ENCODE results near the gene NEURL3.

The NEURL3 gene

GRCh38 chr2:96539215-96539920, 34.2 kb upstream of the NEURL3 start:
- DNase-seq, result no peak

DNA sequence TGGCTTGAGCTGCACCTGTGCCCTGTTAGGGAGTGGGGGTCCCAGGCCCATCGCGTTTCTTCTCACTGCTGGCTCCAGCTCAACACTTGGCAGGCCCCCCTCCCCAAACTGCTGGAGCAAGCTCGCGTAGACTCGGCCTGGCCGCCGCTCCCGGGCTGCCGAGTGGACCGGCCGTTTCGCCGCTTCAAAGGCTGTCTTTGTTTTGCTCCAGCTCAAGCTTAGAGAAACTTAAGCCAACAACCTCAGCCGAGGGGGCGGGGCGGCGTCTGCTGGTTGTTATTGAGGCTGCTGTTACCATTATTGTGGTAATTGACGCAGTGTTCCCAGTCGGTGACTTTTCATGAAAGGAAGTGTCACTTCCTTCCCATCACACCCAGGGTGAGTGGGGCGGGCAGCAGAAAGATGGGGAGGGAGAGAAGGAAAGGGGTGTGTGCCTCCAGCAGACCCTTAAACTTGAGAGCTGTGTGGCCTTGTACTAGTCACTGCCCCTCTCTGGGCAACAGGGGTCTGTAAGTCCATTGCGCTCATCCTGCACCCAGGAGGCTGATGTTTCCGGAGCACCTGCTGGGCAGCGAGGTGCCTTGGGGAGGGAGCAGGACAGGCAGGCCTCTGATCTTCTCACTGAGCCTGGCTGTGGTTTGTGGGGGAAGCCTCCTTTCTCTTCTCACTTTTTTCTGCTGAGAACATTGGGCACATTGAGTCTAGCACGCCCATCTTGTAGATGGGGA, 33.5 kb upstream of the NEURL3 start:
- DNase-seq, result peak; percentile 94

DNA sequence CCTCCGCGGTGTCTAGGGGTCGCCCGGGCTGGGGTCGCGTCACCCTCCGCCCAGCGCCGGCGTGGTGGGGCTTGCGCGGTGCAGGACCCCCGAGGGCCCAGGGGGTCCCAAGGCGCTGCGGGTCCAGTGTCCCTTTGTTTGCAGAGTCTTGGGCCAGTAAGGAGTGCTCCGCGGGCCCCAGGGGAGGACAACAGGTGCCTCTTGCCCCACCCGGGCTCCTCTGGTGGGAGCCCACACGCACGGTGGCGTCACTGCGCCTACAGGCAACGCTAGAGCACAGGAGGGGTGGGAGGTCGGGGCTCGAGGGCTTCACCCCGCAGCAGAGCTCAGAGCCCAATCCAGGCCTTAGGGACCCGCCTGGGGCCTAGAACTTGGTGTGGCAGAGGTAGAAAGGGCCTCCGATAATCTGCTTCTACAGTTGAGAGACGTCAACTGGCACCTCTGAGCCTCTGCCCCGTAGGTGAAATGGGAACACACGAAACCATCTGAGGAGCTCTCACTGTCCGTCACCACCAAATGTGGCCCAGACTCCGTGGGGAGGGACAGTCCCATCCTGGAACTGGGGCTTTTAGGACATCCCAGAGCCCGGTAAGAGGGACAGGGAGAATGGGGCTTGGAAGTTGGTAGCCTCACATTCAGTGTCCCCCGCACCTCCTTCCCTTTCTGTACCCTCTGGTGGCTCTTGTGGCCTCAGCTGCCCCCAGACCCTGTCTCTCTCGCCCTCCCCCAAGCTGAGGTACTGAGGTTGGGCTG, 32.8 kb upstream of the NEURL3 start:
- peak; percentile 73 for DNase-seq

DNA sequence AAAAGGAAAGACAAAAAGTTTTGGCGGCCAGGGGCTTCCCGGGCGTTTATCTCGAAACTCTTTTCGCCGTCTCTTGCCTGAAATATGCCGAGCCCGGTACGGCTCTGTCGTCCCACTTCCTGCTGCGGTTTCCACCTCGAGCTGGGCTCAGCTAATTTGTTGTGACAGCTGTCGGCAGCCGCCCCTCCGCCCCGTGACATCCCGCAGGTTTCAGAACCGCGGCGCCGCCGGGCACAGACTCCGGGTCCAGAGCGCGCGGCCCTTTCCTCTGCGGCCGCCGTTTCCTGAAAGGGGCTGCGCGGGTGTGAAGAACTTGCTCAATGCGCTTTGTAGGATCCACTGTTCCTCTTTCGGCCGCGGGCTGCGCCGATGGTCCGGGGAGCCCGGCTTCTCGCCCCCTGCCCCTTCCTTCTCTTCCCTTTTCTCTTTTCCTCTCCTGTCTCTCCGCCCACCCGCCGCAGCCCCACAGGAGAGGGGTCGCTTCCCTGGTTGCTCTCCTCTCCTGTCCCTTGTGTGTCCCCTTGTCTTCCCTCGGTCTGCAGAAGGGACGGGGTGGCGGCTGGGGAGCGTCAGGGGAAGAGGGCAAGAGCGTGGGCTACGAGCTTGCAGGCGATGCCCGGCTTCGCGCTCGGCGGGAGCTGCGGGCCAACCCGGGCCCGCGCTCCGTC, 32.0 kb upstream of the NEURL3 start:
- peak; percentile 93 for DNase-seq

DNA sequence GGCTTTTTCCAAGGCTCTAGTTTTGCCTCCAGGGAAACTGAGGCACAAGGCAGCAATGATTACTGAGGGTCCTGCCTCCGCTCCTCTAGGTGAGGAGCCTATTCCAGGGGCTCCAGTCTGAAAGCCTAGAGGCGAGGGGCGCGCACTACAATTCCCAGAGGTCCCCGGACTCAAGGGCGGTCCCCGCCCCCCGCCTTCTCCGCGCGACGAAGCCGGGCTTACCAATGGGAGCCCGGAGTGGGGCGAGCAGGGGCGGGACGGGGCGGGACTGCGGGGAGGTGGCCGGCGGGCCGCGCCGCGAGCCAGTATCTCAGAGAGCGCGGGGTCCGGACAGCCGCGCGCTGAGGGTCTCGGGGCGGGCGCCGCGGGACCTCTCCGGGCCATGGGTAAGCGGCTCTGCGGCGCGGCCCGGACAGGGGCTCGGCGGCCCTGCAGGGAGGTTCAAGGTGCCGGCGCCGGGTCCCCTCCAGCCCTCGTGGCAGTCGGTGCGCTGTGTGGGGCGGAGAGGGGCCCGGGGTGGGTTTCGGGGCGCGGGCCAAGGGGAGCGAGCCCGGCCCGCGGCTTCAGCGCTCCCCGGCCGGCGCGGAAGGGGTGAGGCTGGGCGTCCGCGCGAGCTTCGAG, 31.4 kb upstream of the NEURL3 start, which contains the start of gene ARID5A:
TSS of gene ARID5A (plus strand) at position 308 of the 621 bp plus-strand sequence. CDS start at position 383, 75 bp downstream.
- DNase-seq, result peak; percentile 92

DNA sequence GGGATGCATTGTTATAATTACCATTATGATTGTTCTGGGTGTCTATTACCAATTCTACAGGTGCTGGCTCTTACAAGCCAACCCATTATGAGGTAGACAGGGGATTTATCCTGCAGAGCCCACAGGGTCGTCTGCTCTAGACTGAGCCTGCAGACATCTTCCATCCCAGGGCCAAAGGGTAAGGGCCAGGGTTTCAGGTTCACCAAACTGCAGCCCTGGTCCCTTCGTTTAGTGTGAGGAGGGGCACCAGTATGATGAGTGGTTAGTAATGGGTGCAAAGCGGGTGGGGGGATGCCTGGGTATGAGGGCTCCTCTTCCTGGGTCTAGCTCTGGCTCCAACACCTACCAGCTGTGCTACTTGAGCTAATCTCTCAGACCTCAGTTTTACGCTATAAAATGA, 30.2 kb upstream of the NEURL3 start:
- no peak for DNase-seq

- no peak for DNase-seq
Measured at GRCh38 chr2:96534701-96535181, 29.6 kb upstream of the NEURL3 start.

GRCh38 chr2:96534141-96534540, 29.0 kb upstream of the NEURL3 start:
- DNase-seq, result no peak

- DNase-seq, result no peak
Measured at GRCh38 chr2:96533292-96534073, 28.3 kb upstream of the NEURL3 start.

DNA sequence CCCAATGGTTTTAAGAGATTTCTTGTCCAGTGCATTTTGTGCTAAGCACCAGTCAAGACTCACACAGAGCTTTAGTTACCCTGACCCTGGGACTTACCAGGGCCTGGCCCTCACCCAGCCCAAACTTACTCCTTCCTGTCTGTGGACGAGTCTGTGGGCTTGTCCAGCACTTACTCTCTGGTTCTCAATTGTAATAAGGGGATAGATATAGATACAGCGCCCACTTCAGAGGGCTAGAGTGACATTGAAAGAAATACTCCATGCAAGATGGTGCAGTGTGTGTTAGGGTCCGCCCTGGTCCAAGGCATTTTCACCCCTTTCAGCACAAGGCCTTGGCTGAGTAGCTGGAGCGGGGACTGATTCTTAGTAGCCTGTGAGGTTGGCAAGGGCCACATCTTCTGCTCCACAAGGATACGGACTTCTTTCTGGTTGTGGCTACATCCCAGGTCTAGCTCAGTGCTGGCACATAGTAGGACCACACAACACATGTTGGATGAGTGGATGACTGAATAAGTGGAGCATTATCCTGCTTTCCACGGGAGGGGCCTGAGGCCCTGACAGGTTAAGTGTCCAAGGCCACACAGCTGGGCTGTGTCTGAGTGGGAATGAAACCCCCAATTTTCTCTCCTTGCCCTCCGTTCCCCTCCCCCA, 27.6 kb upstream of the NEURL3 start:
- no peak for DNase-seq

GRCh38 chr2:96531872-96532505, 26.8 kb upstream of the NEURL3 start:
- peak; percentile 91 for DNase-seq

- no peak for DNase-seq
Measured at GRCh38 chr2:96531366-96531765, 26.2 kb upstream of the NEURL3 start.

DNA sequence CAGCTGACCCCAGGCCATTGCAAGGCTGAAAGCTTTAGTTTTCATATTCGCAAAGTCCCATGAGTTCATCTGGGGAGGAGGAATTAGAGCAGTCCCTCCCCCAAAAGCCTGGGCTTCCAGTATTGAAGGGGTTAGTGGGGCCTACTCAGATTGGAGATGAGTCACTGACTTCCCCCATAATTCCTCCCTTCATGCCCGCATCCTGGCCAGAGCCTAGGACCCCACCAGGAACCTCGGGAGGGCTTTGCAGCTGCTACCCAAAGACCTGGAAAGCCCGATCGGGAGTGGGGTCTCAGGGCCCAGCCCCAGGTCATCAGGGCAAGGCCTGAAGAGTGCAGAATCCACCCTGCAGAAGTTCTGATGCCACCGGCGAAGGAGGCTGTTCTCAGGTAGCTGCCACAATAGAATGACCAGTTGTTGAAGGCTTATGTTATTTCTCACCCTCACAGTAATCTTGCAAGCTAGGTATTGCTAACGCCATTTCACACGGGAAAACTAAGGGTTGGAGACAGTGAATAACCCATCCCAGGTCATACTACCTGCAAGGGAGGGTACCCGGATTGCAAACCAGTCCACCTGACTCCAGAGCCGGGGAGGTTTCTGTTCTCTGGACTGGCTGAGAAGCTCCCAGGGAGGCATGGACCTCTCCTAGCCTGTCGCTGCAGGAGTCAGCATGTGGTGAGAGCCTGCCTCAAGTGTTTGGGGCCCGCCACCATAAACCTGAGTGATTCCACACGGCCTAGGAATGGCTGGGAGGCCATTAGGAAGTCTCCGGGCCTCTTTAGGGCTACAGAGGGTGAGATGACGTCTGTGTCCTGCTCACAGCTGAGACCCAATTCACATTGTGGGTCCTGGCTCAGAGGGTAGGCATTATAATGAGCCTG, 25.6 kb upstream of the NEURL3 start:
- DNase-seq, result no peak

- DNase-seq, result no peak
Measured at GRCh38 chr2:96530144-96530430, 24.9 kb upstream of the NEURL3 start.

DNA sequence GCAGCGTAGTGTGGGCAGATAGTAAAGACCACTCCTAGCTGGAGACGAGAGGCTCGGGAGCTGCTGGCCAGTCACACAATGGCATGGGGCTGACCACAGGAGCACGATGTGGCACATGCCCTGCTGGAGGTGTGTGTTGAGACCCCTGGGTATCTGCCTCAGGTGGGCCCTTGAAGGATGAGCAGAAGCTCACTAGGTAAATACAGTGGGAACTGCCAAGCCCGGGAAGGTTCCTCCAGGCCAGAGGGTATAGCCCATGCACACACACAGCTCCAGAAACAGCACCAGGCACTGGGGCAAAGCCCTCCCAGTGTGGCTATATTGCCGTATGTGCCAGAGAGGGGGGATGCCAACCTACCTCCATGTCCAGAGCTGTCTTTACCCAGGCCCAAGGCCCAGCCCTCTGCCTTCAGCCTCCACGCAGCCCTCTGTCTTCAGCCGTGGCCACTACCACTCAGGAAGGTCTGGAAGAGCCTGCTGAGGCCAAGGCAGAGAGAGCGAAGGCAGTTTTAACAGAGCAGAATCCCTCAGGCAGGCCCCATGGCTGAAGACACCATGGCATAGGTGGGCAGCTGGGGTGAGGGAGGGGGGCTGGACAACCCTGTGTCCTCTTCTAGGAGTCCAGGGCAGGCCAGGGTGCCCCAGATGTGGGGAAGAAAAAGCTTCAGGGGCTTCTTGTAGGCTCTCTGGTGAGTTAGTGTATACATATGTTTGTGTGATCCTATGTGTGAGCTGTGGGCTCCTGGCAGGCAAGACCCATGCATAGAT, 24.4 kb upstream of the NEURL3 start:
- no peak for DNase-seq

DNA sequence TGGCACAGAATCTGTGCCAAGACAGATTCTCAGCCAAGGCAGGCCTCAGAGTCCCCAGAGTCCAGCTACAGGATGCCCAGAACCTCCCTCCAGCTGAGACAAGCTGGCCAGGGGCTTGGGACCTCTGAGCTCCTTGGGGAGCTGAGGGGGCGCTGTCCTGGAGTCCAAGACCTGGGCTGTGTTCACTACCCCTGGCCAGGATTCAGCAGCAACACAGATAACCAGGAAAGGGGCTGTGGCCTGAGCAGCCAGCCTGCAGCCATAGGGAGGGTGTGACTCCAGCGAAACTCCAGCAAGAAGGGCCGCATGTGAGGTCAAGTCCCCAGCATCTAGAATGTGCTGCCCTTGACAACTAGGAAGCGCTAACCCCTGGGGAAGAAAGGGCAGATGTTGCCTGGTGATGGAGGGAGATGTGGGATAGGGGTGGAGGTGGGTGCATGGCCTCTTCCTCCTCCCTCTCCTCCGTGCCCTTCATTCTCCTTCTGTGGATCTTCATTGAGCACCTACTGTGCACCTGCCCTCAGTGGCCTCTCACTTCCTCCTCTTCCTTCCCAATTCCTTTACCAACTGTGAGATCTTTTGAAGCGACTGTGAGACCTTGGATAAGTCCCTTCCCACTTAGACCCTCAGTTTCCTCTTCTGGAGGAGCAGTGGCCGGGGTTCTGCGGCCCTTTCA, 23.7 kb upstream of the NEURL3 start:
- no peak for DNase-seq

- DNase-seq, result peak; percentile 75
Measured at GRCh38 chr2:96528006-96528699, 23.0 kb upstream of the NEURL3 start.
